OCI-LY1 (cell line): ENCODE measurements around the gene ARHGEF28.

Experiments used
- CTCF ChIP-seq: fragments of 200-600 bp; sonication (generic), shearing (Covaris generic); IDR thresholded peaks from 2 replicates; pipeline ENCODE4 v1.5.1; 2017; ENCODE audit warnings: mild to moderate bottlenecking, antibody characterized with exemption, low read length, moderate library complexity, mixed read lengths
- EZH2 ChIP-seq: fragments of 200-600 bp; sonication (generic), shearing (Covaris generic); IDR thresholded peaks from 2 replicates; pipeline ENCODE4 v1.8.0; 2017; ENCODE audit warnings: borderline replicate concordance, mixed run types, mild to moderate bottlenecking, antibody characterized with exemption, low read length, moderate library complexity, mixed read lengths

GRCh38 chr5:73709536-73710129, 83.6 kb downstream of the ARHGEF28 start:
- no peak for TF ChIP-seq CTCF
- no peak for TF ChIP-seq EZH2
